ENCODE results near the gene CNTROB.
A peak's percentile ranks its signal among the peaks of the same experiment; 100 is the strongest.

Gene CNTROB

DNA sequence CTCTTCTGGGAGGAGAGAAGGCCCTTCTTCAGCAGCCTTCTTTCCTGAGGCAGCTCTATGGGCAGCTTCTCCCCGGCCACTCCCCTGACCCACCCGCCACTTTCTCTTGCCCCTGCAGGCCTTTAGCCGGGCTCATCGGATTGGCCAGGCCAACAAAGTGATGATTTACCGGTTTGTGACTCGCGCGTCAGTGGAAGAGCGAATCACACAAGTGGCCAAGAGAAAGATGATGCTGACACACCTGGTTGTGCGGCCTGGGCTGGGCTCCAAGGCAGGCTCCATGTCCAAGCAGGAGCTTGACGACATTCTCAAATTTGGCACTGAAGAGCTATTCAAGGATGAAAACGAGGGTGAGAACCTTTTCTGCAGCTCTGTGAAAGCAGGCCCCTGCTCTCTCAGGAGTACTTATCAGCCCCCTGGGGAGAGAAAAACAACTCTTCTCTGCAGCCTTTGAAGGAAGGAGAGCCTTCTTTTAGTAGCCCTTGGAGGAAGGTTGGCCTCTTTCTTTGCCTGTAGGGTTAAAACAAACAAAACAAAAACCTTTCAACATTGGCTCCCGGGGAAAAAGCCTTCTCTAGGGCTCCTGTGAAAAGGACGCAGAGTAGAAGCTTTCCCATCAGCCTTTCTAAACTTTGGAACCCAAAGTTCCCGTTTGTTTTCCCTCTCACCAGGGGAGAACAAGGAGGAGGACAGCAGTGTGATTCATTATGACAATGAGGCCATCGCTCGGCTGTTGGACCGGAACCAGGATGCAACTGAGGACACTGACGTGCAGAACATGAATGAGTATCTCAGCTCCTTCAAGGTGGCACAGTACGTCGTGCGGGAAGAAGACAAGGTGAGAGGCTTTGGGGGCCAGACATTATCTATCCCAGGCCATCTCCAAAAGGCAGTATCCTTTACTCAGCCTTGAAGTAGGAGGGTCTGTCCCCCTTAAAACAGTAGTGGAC, 28.6 kb upstream of the CNTROB start:
- DNase-seq, result no peak

DNA sequence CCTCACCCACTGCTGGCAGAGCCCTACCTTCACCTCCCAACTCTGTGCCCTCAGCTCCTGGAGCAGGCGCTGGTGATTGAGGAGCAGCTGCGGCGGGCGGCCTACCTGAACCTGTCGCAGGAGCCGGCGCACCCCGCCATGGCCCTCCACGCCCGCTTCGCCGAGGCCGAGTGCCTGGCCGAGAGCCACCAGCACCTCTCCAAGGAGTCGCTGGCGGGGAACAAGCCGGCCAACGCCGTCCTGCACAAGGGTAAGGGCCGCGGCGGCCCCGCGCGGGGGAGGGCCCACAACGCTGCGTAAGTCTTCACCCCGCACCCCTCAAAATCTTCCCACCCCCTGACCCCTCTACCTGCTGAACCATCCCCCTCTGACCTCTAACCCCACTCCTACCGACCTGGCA, 22.9 kb upstream of the CNTROB start:
- DNase-seq, result no peak

DNA sequence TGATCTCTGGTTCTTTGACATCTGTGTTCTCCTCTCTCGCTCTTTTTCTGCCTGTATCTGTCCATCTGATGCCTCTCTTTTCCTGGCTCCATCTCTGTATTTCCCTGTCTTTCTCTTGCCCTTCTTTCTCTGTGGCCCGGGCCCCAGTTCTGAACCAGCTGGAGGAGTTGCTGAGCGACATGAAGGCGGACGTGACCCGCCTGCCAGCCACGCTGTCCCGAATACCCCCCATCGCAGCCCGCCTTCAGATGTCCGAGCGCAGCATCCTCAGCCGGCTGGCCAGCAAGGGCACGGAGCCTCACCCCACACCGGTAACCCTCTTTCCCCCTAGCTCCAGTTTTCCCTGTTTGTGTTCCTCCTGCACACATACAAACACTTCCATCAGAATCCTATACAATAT, 21.7 kb upstream of the CNTROB start:
- DNase-seq, result no peak

- no peak for DNase-seq
Observed at GRCh38 chr17:7910711-7911110, 21.3 kb upstream of the CNTROB start.

DNA sequence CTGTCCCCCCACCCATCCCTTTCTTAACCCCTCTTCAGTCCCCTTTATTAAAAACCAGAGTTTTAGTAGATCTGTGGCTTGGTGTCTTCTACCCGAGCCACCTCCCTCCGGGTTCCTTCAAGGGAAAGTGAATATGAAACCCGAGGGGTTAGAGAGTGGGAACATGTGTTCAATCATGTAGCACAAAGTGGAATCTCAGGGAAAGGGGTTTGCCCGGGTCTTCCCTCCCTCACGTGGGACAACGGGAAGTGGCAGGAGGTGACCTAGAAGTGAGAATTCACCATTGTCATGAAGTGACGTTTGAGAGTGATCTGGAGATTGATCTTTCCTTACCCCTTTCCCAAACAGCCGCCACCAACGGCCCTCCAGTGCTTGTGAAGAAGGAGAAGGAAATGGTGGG, 20.9 kb upstream of the CNTROB start:
- no peak for DNase-seq

- DNase-seq, result peak; percentile 63
Observed at GRCh38 chr17:7912927-7913524, 19.0 kb upstream of the CNTROB start.

- DNase-seq, result no peak
Observed at GRCh38 chr17:7915179-7915610, 16.8 kb upstream of the CNTROB start.

- peak; percentile 89 for DNase-seq
Observed at GRCh38 chr17:7915611-7916384, 16.2 kb upstream of the CNTROB start, which contains the start of gene RNF227. Gene RNF227, minus strand, starts transcription at chr17:7916289. Its CDS starts 94 bp downstream, at chr17:7916195.

DNA sequence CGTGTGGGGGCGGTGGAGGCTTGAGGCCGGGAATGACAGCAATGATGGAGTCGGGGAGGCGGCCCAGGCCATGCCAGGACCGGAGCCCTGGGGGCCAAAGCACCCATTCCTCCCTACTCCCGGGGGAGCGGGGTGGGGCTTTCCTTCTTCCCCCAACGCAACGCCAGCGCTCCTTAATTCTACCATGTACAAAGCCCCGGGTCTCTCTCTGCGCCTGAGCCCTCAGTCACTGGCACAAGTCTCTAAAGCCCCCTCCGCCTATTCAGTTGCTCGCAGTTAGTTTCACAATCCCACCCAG, 15.7 kb upstream of the CNTROB start:
- DNase-seq, result no peak

DNA sequence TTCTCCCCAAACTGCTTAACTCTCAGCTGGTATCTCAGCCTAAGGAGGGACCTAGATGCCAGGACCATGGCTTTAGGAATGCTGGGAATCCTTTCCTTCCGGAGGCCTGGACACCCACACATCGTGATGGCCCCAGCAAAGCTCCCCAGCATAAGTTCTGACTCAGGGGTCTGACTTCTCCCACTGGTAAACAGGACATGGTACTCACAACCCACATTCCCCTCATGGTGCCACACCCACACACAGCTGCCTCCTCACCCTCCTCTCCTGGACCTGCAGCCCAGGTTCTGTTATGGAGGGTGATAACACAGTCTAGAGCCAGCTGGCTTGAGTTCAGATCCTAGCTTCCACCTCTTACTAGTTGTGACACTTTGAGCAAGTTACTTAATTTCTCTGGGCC, 15.2 kb upstream of the CNTROB start:
- no peak for DNase-seq

- no peak for DNase-seq
Observed at GRCh38 chr17:7922269-7922844, 9.6 kb upstream of the CNTROB start.

DNA sequence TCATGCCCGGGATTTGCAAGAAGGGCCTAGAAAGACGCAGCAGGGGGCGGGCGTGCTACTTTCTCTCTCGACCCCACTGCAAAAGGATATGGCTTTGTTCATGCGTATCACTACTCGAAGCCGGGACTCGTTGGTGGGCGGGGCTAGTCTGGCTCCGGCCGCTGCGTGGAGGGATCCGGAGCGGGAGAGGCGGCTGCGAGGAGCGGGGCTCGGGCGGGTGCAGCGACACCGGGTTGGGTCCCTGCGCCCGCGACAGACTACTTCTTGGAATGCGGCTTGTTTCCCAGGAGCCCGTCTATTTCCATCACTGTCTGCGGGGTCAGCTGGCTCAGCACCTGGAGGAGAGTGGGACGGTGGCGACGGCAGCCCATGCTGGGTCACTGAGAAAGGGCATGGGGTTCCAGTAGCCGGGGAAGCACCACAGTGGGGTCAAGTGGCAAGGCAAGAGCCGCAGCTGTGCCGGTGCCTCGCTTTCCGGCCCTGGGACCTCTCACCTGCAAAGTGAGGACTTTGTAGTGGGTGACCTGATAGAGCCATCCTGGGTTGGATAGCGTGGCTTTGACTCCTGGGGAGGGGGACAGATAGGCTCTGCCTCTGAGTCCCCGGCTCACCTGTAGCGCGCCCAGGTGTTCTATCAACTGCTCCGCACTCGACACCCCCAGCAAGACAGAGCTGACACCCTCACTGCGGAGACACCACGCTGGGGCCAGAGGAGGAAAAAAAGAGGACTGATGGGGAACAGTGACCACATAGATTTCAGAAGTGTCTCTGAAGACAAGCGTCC, 9.0 kb upstream of the CNTROB start:
- DNase-seq, result no peak

DNA sequence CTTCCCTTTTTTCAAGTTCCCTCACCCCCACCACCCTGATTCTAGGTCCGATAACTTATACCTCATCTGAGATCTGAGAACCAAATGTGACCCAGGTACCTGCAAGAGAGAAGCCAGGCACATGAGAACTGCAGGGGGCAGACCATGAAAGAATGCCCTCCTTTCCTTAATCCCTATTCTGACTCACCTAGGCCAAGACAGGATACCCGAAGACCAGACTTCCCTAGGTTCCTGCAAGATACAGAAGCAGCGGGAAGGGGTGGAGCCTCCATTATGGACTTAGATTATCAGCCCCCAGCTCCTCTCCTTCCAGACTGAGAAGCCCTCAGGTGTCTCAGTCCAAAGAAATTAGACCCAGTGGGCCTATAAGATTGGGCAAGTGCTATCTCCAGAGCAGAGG, 4.4 kb upstream of the CNTROB start:
- no peak for DNase-seq

- no peak for DNase-seq
Observed at GRCh38 chr17:7929158-7930023, 2.6 kb upstream of the CNTROB start, which contains the start of gene KCNAB3. Gene KCNAB3, minus strand, starts transcription at chr17:7929856. Its CDS starts 421 bp downstream, at chr17:7929435.

DNA sequence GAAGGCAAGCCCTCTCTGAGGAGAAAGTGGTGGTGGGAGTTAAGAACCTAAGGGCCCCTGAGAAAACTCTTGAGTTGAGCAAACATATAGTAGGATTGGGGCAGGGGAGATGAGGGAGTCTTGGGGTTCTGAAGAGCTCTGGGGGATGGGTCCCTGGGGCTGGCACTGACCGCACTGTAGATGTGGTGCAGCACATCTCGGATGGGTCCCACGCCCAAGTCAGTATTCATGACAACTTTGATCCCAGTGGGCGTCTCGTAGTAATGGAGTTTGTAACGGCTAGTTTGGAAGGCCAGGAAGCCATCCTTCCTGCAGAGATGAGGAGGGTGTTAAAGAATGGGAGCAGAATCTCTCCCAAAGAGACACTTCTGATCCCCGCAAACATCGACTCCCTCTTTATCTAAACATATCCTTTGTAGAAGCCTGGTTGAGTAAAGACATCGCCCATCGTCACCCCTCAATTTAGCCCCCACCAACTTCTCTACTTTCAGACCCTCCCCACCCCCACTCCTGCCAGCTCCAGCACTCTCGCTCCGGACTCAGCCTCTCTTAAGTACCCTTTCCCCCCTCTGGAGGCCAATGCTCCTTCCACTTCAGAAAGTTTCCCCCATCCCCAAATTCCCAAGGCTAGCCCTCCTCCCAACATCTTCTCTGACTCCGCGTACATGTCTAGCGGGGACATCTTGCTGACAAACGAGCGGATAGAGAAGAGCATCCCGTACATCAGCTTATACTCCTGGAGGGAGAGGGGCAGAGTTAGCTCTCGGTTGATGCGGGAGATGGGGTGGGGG, 970 bp upstream of the CNTROB start:
- DNase-seq, result no peak

GRCh38 chr17:7932483-7932891, 481 bp downstream of the CNTROB start:
- no peak for DNase-seq

- DNase-seq, result peak; percentile 12
Observed at GRCh38 chr17:7932949-7933348, 943 bp downstream of the CNTROB start.

- DNase-seq, result no peak
Observed at GRCh38 chr17:7935859-7936258, 3.9 kb downstream of the CNTROB start.

DNA sequence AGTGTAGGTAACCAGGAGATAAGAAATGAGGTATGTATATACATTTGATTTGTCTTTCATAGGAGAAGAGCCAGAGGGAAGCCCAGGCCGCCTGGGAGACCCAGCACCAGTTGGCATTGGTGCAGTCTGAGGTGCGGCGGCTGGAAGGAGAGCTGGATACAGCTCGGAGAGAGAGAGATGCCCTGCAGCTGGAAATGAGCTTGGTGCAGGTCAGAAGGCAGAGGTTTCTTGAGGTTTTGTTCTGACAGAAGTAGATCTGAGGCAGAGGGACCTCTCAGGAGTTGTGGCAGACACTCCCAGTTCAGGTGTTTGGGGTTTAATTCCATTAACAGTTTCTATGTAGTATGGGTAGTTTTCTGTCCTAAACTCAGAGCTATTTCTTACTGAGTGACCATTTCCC, 8.0 kb downstream of the CNTROB start:
- no peak for DNase-seq

GRCh38 chr17:7940743-7941142, 8.7 kb downstream of the CNTROB start:
- DNase-seq, result no peak

- DNase-seq, result no peak
Observed at GRCh38 chr17:7943291-7943690, 11.3 kb downstream of the CNTROB start.

Measured in GDM1 (cell line).